Measurements from ENCODE around the gene PCSK2. TPM values are rescaled to one million over a fixed set of nuclear protein-coding genes. Genes with fewer than 3 reads are reported as not detected.

The PCSK2 gene
- total RNA-seq, 1 experiment from 2014 or later, result 245 TPM

- ChIA-PET CTCF (no interaction called here), POLR2A (ENCODE audit: low non-redundant PET) (no interaction called here)
- Histone ChIP-seq H3K4me1 (ENCODE audit: insufficient read depth, low read length, poor library complexity, severe bottlenecking) (no peaks in the 10 kb centered on the region), H3K36me3 (ENCODE audit: insufficient read depth, low read length, poor library complexity, severe bottlenecking) (peaks cover 8% of the 10 kb centered on the region), H3K27ac (ENCODE audit: low read depth, low read length, poor library complexity, severe bottlenecking) (no peak overlapping the region), H3K27me3 (replicated peaks; ENCODE audit: insufficient read depth, low read depth, low read length, poor library complexity) (no peaks in the 10 kb centered on the region), H3K9me3 (ENCODE audit: low read depth, low read length, poor library complexity, severe bottlenecking) (no peaks in the 10 kb centered on the region), H3K4me3 (ENCODE audit: low read depth, low read length, poor library complexity, severe bottlenecking) (no peak overlapping the region)
- BruUV-seq (replicated peaks), result no TSS peak
- intact Hi-C loops (cut with micrococcal nuclease; ENCODE audit: unreplicated experiment), result no loop called here
- no peak for DNase-seq (ENCODE audit: low spot score)
- TF ChIP-seq CTCF (conservative IDR thresholded peaks at IDR 0.05; ENCODE audit: low read depth, low read length) (no peak), EZH2 (IDR thresholded peaks at IDR 0.05; ENCODE audit: borderline replicate concordance, low read depth, low read length, poor library complexity, severe bottlenecking) (no peak)
Observed at GRCh38 chr20:17445543-17445942, 218.7 kb downstream of the PCSK2 start.

GRCh38 chr20:17446171-17446570 lies 219.3 kb downstream of the PCSK2 start:
- H3K9me3 ChIP-seq (ENCODE audit: low read depth, low read length, poor library complexity, severe bottlenecking), result no peaks in the 10 kb centered on the region
- ChIA-PET POLR2A (ENCODE audit: low non-redundant PET) (no interaction called here), CTCF (no interaction called here)
- H3K27me3 ChIP-seq (replicated peaks; ENCODE audit: insufficient read depth, low read depth, low read length, poor library complexity), result no peaks in the 10 kb centered on the region
- DNase-seq (ENCODE audit: low spot score), result no peak
- intact Hi-C loops (cut with micrococcal nuclease; ENCODE audit: unreplicated experiment), result no loop called here
- no peak overlapping the region for H3K4me3 ChIP-seq (ENCODE audit: low read depth, low read length, poor library complexity, severe bottlenecking)
- H3K4me1 ChIP-seq (ENCODE audit: insufficient read depth, low read length, poor library complexity, severe bottlenecking), result no peaks in the 10 kb centered on the region
- peaks cover 8% of the 10 kb centered on the region for H3K36me3 ChIP-seq (ENCODE audit: insufficient read depth, low read length, poor library complexity, severe bottlenecking)
- no TSS peak for BruUV-seq (replicated peaks)
- no peak overlapping the region for H3K27ac ChIP-seq (ENCODE audit: low read depth, low read length, poor library complexity, severe bottlenecking)
- no peak for TF ChIP-seq CTCF (conservative IDR thresholded peaks at IDR 0.05; ENCODE audit: low read depth, low read length)
- no peak for TF ChIP-seq EZH2 (IDR thresholded peaks at IDR 0.05; ENCODE audit: borderline replicate concordance, low read depth, low read length, poor library complexity, severe bottlenecking)

- TF ChIP-seq EZH2 (IDR thresholded peaks at IDR 0.05; ENCODE audit: borderline replicate concordance, low read depth, low read length, poor library complexity, severe bottlenecking), result no peak
- TF ChIP-seq CTCF (conservative IDR thresholded peaks at IDR 0.05; ENCODE audit: low read depth, low read length), result no peak
- POLR2A ChIA-PET (ENCODE audit: low non-redundant PET), result no interaction called here
- intact Hi-C loops (cut with micrococcal nuclease; ENCODE audit: unreplicated experiment), result no loop called here
- peaks cover 8% of the 10 kb centered on the region for H3K36me3 ChIP-seq (ENCODE audit: insufficient read depth, low read length, poor library complexity, severe bottlenecking)
- CTCF ChIA-PET, result no interaction called here
- H3K4me3 ChIP-seq (ENCODE audit: low read depth, low read length, poor library complexity, severe bottlenecking), result no peak overlapping the region
- no peaks in the 10 kb centered on the region for H3K9me3 ChIP-seq (ENCODE audit: low read depth, low read length, poor library complexity, severe bottlenecking)
- H3K27me3 ChIP-seq (replicated peaks; ENCODE audit: insufficient read depth, low read depth, low read length, poor library complexity), result no peaks in the 10 kb centered on the region
- BruUV-seq (replicated peaks), result no TSS peak
- H3K4me1 ChIP-seq (ENCODE audit: insufficient read depth, low read length, poor library complexity, severe bottlenecking), result no peaks in the 10 kb centered on the region
- no peak overlapping the region for H3K27ac ChIP-seq (ENCODE audit: low read depth, low read length, poor library complexity, severe bottlenecking)
- DNase-seq (ENCODE audit: low spot score), result no peak
Observed at GRCh38 chr20:17448071-17448470, 221.2 kb downstream of the PCSK2 start.

Measured in A673 (cell line).